Prostate gland (tissue), 2 donors: ENCODE measurements around the gene NPIPB8. TPM values are rescaled to one million over a fixed set of nuclear protein-coding genes. Genes with fewer than 3 reads are reported as not detected.
"Not testable (repeated sequence)": the region's sequence is repeated elsewhere in the genome, so short reads cannot be mapped to it uniquely, and the experiment has no call there.

ENCODE experiments used
- DNase-seq: peaks from one replicate; pipeline ENCODE4 v3.0.0-alpha.2; 2019; ENCODE audit warnings: low spot score
- H3K27ac ChIP-seq, 2 donors: fragments of 200-600 bp; sonication (generic); 2 replicates each; pipeline ENCODE4 v1.5.1; 2017 to 2019
- H3K27me3 ChIP-seq: fragments of 200-600 bp; sonication (generic); replicated peaks from 2 replicates; pipeline ENCODE4 v1.5.1; 2019; ENCODE audit not compliant: insufficient read depth
- H3K36me3 ChIP-seq, 2 donors: fragments of 200-600 bp; sonication (generic); 1 replicate in 1 of 2; 2 replicates in 1 of 2; pipeline versions ENCODE4 v1.5.1 to v1.8.1; 2017 to 2019
- H3K4me1 ChIP-seq: fragments of 200-600 bp; sonication (generic); replicated peaks from 2 replicates; pipeline ENCODE4 v1.5.1; 2019
- H3K4me3 ChIP-seq, 2 donors: fragments of 200-600 bp; sonication (generic); 2 replicates each; pipeline ENCODE4 v1.5.1; 2017 to 2019
- H3K9me3 ChIP-seq: fragments of 200-600 bp; sonication (generic); 2 replicates; pipeline ENCODE4 v1.5.1; 2017
- POLR2A ChIP-seq: fragments of 450-650 bp; IDR thresholded peaks from one replicate; pipeline ENCODE4 v1.6.1; 2016; ENCODE audit warnings: antibody characterized with exemption, mild to moderate bottlenecking
- POLR2AphosphoS5 ChIP-seq: sonication (generic); formaldehyde crosslinking; IDR thresholded peaks from one replicate; pipeline ENCODE4 v1.6.1; 2017; ENCODE audit warnings: antibody characterized with exemption
- WGBS: methylation state at CpG from one replicate; pipeline ENCODE4 v1.1.5; 2018; 5-methylcytosine and 5-hydroxymethylcytosine counted together
- intact Hi-C: fragments of 100-400 bp; cut with DNase I; formaldehyde crosslinking; loops from one replicate; pipeline ENCODE4 v1.14.2; 2022
- total RNA-seq, 2 donors: library from RNA; depleted of rRNA; stranded (reverse); fragments of >200 nt; gene quantifications; one replicate each; pipeline ENCODE4 v1.1.0, GENCODE V29; 2016
- TF ChIP-seq, protein P1 (sequence below), 4 experiments: fragments of 200-600 bp in 2 of 4; fragments of 450-650 bp in 2 of 4; sonication (generic) in 2 of 4; IDR thresholded peaks; 1 replicate in 3 of 4; 2 replicates in 1 of 4; pipeline ENCODE4 v1.5.1; 2016 to 2019; ENCODE audit warnings: antibody characterized with exemption in 4 of 4, mild to moderate bottlenecking in 2 of 4, moderate library complexity in 2 of 4

Gene NPIPB8
- total RNA-seq, 2 donors from 2014 or later: 6.0 TPM; not detected in 1

DNA sequence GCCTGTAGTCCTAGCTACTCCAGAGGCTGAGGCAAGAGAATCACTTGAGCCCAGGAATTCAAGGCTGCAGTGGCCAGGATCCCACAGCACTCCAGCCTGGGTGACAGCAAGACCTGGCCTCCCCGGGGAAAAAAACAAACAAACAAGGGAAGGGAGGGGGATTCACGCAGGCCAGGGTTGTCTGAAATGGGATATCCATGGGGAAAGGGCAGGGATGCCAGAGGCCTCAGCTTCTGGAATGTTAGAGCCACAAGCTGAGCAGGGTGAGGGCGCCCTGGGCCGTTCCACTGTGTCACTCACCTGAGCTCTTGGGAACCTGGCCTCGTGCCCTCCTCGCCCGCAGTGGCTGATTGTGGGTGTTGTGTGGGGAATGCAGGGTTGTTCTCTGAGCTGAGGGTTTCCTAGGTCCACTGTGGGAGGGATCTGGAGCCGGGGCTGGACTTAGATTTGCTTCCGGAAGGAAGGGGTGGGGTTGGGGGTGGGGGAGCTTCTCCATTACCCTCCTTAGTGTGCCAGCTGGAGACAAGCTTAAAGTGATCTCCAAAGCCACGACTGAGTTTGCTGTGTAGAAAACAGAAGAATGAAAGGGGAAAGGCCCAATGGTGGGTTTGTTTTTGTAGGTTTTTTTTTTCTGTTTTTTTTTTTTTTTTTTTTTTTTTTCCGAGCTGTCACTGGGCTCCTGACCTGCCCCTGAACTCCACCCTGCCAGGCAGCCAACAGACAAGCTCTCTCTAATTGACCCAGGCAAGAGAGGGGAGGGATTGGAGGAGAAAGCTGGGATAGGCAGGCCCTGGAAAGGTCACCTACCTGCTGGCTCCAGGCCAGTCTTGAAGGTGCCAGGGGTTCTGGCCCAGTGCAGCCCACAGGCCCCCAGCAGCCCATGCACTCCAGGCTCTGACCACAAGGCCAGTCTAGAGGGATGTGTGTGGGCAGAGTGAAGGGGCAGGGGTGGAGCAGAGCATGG, 28.0 kb upstream of the NPIPB8 start, which contains the start of gene SULT1A1:
Gene SULT1A1, minus strand, starts transcription at position 414 of the 964 bp plus-strand sequence. CDS start 1,189 bp downstream, outside the sequence.
- H3K27ac ChIP-seq: peak within 1 kb of the TSS in 1 of 2 donors; percentile 12
- H3K4me3 ChIP-seq: no peak within 1 kb of the TSS
- TF ChIP-seq POLR2AphosphoS5 (no peak), POLR2A (no peak)
- TF ChIP-seq, protein P1, sequence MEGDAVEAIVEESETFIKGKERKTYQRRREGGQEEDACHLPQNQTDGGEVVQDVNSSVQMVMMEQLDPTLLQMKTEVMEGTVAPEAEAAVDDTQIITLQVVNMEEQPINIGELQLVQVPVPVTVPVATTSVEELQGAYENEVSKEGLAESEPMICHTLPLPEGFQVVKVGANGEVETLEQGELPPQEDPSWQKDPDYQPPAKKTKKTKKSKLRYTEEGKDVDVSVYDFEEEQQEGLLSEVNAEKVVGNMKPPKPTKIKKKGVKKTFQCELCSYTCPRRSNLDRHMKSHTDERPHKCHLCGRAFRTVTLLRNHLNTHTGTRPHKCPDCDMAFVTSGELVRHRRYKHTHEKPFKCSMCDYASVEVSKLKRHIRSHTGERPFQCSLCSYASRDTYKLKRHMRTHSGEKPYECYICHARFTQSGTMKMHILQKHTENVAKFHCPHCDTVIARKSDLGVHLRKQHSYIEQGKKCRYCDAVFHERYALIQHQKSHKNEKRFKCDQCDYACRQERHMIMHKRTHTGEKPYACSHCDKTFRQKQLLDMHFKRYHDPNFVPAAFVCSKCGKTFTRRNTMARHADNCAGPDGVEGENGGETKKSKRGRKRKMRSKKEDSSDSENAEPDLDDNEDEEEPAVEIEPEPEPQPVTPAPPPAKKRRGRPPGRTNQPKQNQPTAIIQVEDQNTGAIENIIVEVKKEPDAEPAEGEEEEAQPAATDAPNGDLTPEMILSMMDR (IDR thresholded peaks at IDR 0.05): no peak
- H3K4me1 ChIP-seq: no peaks in the 10 kb centered on the region
- intact Hi-C loops: loop anchor here (10.0 kb wide), 1 partner anchor 115 kb away; the partner anchor contains the start of genes APOBR and CLN3
- no peaks in the 10 kb centered on the region for H3K27me3 ChIP-seq
- no peaks in the 10 kb centered on the region for H3K9me3 ChIP-seq
- no peaks in the 10 kb centered on the region for H3K36me3 ChIP-seq
- 34% methylated on average over 11 of the region's 11 CpGs for WGBS
- DNase-seq: no peak

DNA sequence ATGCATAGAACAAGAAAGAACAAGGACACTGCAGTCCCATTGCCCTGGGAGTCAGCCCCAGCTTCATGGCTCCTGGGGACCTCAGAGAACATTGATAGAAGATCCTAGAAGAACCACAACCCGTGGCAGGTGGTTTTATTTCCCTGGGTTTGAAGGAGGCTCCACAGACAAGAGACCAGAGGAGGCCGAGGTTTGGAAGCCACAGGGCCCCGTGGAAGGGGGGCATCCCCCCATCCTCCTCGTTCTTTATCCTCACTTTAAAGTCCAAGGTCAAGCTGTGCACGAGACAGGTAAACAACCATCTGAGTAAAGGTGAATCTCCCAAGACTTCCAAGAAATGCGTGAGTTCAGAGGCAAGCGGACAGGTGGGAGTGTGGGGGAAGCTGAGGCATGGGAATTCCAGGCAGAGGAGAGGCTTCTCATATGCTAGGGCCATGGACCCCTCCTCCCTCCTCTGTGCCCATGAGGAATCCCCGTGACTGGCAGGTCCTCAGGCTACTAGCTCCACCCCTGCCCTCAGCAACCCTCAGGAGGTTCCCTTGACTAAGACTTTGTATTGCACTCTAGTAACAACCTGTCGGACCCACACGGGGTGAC, 27.2 kb upstream of the NPIPB8 start:
- WGBS: 75% methylated on average over 10 of the region's 10 CpGs
- no peak overlapping the region for H3K27ac ChIP-seq
- intact Hi-C loops: loop anchor here (10.0 kb wide), 1 partner anchor 116 kb away; the partner anchor contains the start of genes APOBR and CLN3
- no peak for DNase-seq
- H3K9me3 ChIP-seq: no peaks in the 10 kb centered on the region
- no peak for TF ChIP-seq POLR2AphosphoS5
- TF ChIP-seq, protein P1 (IDR thresholded peaks at IDR 0.05): no peak
- no peak for TF ChIP-seq POLR2A
- no peaks in the 10 kb centered on the region for H3K36me3 ChIP-seq
- no peak overlapping the region for H3K4me3 ChIP-seq
- no peaks in the 10 kb centered on the region for H3K27me3 ChIP-seq
- no peaks in the 10 kb centered on the region for H3K4me1 ChIP-seq

DNA sequence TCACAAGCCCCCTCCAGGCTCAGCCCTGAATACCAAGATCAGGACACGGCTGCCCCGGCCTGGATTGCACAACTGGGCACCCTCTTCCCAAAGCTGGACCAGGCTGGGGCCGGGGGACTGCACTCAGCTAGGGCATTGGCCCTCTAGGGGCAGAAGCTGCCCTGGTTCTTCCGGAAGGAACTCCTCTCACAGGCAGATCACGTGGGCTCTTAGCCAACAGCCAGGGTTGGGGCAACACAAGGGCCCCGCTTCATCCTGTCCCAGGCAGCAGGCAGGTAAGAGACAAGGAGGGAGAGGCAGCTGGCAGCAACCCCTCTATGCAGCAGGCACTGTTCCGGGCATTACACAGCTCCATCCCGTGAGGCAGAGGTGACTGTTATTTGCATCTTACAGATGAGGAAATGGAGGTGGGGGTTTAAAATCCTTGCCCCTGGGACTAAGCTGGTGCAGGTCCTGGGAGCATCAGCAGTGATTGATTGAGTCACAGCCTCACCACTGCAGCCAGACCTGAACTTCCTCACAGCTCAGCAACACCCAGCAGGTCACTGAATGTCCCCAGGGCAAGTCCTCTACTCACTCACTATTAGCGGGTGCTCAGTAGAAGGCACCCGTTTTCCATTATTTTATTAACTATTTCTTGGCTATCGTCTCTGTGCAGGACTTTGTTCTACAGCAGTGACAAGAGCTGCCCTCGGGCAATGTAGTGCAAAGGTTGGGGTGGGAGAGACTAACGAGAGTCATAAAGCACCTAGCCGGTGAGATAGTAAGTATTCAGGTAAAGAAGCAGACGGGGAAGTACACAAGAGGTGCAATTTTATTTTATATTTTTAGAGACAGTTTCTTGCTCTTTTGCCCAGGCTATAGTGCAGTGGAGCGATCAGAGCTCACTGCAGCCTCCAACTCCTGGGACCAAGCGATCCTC, 25.2 kb upstream of the NPIPB8 start:
- no CpG with 5 or more reads among the region's 17 CpGs for WGBS
- not testable (repeated sequence) for DNase-seq, H3K27me3 ChIP-seq

DNA sequence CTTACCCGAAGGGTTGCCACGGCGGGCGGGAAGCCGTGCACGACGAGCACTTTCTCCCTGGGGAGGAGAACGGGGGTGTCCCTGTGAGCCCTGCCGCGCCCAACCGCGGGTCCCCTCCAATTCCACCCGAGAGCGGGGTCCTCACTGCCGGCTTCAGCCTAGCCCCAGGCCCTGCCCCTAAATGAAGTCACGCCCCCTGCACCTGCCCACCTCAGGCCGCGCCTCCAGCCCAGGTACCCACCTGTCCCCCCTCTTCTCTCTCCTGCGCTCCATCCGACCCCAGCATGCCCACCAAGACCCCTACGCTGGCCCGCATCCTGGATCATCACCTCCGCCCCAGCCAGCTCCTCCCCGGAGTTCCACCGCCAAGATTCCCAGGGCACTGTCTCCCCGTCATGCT, 24.0 kb upstream of the NPIPB8 start:
- not testable (repeated sequence) for DNase-seq
- WGBS: 51% methylated on average over 3 of the region's 26 CpGs

More for the DNA sequence above, 25.2 kb upstream of the NPIPB8 start:
- H3K9me3 ChIP-seq, H3K4me1 ChIP-seq, H3K36me3 ChIP-seq, H3K4me3 ChIP-seq, H3K27ac ChIP-seq: not testable (repeated sequence)
- intact Hi-C loops: loop anchor here (10.0 kb wide), 1 partner anchor 118 kb away; the partner anchor contains the start of genes APOBR and CLN3

DNA sequence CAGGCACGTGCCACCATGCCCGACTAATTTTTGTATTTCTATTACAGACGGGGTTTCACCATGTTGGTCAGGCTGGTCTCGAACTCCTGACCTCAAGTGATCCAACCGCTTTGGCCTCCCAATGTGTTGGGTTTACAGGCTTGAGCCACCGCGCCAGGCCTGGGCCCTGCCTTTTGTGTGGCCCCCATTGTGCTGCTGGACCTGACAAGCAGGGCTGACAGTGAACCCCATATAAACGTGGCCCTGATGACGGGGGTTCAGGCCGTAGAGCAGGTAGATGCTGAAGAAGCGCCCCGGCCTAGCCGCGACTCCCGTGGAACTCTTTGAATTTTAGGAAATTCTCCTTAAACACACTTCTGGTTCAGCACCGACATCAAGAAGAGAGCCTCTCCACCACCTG, 23.3 kb upstream of the NPIPB8 start:
- H3K4me3 ChIP-seq, H3K27ac ChIP-seq, H3K36me3 ChIP-seq, H3K27me3 ChIP-seq, DNase-seq, H3K9me3 ChIP-seq, H3K4me1 ChIP-seq: not testable (repeated sequence)
- WGBS: 79% methylated on average over 14 of the region's 16 CpGs
- intact Hi-C loops: loop anchor here (10.0 kb wide), 1 partner anchor 120 kb away; the partner anchor contains the start of genes APOBR and CLN3

More for the DNA sequence above, 24.0 kb upstream of the NPIPB8 start:
- H3K9me3 ChIP-seq, H3K27ac ChIP-seq, H3K4me3 ChIP-seq, H3K36me3 ChIP-seq, H3K4me1 ChIP-seq, H3K27me3 ChIP-seq: not testable (repeated sequence)
- intact Hi-C loops: loop anchor here (10.0 kb wide), 1 partner anchor 119 kb away; the partner anchor contains the start of genes APOBR and CLN3
